PC-9 (cell line): ENCODE data around the gene AMOTL1. TPM values are rescaled to one million over a fixed set of nuclear protein-coding genes. Genes with fewer than 3 reads are reported as not detected.
A peak's percentile ranks its signal among the peaks of the same experiment; 100 is the strongest.

Experiments
- BruUV-seq: library from RNA; stranded (reverse); fragments of 400-500 nt; replicated peaks from 2 replicates; lab custom pipeline; 2021; lab: Mats Ljungman, UMichigan
- CTCF ChIA-PET: fragments of 300-600 bp; sonication (Branson Sonifier 250); formaldehyde crosslinking; loops from one replicate; lab custom pipeline; 2022; ENCODE audit warnings: antibody characterized with exemption; lab: Charles Lee
- POLR2A ChIA-PET: fragments of 300-600 bp; sonication (Branson Sonifier 250); formaldehyde crosslinking; loops from one replicate; lab custom pipeline; 2022; ENCODE audit warnings: antibody characterized with exemption; ENCODE audit not compliant: unreplicated experiment; lab: Charles Lee
- DNase-seq, 2 experiments: peaks; one replicate each; pipeline versions ENCODE4 v3.0.0 to v3.0.0-alpha.2; 2015 to 2022; ENCODE audit warnings: mixed read lengths in 1 of 2
- H2AFZ ChIP-seq: fragments of 200-600 bp; sonication (generic); 2 replicates; pipeline ENCODE4 v1.8.1; 2017; ENCODE audit warnings: antibody characterized with exemption
- H3F3A ChIP-seq: fragments of 200-600 bp; sonication (generic); 2 replicates; pipeline ENCODE4 v1.8.1; 2017; ENCODE audit warnings: antibody characterized with exemption, mild to moderate bottlenecking, low read depth; ENCODE audit not compliant: insufficient read depth
- H3K27ac ChIP-seq: fragments of 200-600 bp; sonication (generic); 2 replicates; pipeline ENCODE4 v1.6.1; 2016; ENCODE audit warnings: mixed run types
- H3K27me3 ChIP-seq: fragments of 200-600 bp; sonication (generic); 2 replicates; pipeline ENCODE4 v1.6.1; 2016; ENCODE audit warnings: low read depth, mixed run types; ENCODE audit not compliant: insufficient read depth
- H3K36me3 ChIP-seq: fragments of 200-600 bp; sonication (generic); 2 replicates; pipeline ENCODE4 v1.6.1; 2016; ENCODE audit warnings: low read depth, mixed run types
- H3K4me1 ChIP-seq: fragments of 200-600 bp; sonication (generic); replicated peaks from 2 replicates; pipeline ENCODE4 v1.6.1; 2016; ENCODE audit warnings: mixed run types; ENCODE audit not compliant: insufficient read depth
- H3K4me2 ChIP-seq: fragments of 200-600 bp; sonication (generic); 2 replicates; pipeline ENCODE4 v1.6.1; 2017; ENCODE audit warnings: mixed run types
- H3K4me3 ChIP-seq: fragments of 200-600 bp; sonication (generic); 2 replicates; pipeline ENCODE4 v1.6.1; 2016; ENCODE audit warnings: mixed run types
- H3K79me2 ChIP-seq: fragments of 200-600 bp; sonication (generic); 2 replicates; pipeline ENCODE4 v1.6.1; 2017; ENCODE audit warnings: low read depth, mixed run types
- H3K9me2 ChIP-seq: fragments of 200-600 bp; sonication (generic); 2 replicates; pipeline ENCODE4 v1.8.1; 2017; ENCODE audit warnings: mild to moderate bottlenecking; ENCODE audit not compliant: insufficient read depth
- H3K9me3 ChIP-seq: fragments of 200-600 bp; sonication (generic); 2 replicates; pipeline ENCODE4 v1.8.1; 2016; ENCODE audit warnings: low read depth; ENCODE audit not compliant: insufficient read depth
- H4K20me1 ChIP-seq: fragments of 200-600 bp; sonication (generic); 2 replicates; pipeline ENCODE4 v1.8.1; 2017; ENCODE audit not compliant: insufficient read depth
- EZH2 ChIP-seq: fragments of 200-600 bp; sonication (generic); IDR thresholded peaks from 2 replicates; pipeline ENCODE4 v1.8.0; 2017; ENCODE audit warnings: antibody characterized with exemption, low read depth
- intact Hi-C: fragments of 100-400 bp; cut with micrococcal nuclease; formaldehyde crosslinking; loops from one replicate; pipeline ENCODE4 v1.10.0; 2022; ENCODE audit not compliant: unreplicated experiment
- total RNA-seq: library from RNA; stranded (reverse); gene quantifications from 2 replicates; pipeline ENCODE4 v1.2.3, GENCODE V29; 2021
- TF ChIP-seq, protein P1 (sequence below): fragments of 200-600 bp; sonication (generic); conservative IDR thresholded peaks from 2 replicates; pipeline ENCODE4 v1.6.1; 2017; ENCODE audit warnings: mixed run types, antibody characterized with exemption, mild to moderate bottlenecking, moderate library complexity

AMOTL1 gene
- total RNA-seq, 1 experiment from 2014 or later: 60.5 TPM

DNA sequence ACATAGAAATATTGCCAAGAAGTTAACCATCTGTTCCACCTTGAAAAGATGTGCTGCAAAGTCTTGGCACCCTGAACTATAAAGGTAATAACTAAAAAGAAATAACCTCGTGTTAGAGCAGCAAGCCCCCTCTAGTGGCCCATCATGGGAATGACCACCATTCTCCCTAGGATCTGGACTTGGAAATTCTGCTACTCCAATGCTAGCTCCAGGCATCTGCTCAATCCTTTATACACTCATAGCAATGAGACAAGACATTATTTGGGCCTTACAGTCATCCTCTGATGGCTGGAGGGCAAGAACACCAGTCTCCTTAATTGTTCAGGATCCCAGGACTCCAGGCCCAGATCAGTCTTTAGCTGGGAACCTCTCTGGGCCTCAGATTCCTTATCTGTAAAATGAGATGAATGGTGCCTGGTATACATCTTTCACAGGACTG lies 129.2 kb downstream of the AMOTL1 start:
- Histone ChIP-seq H3K79me2 (0 out of 2 replicates have a peak, but pooled peaks cover 7% of the 10 kb centered on the region), H3K9me3 (no peaks in the 10 kb centered on the region; the same call in 1 of the 2 replicates), H3F3A (peaks cover 38% of the 10 kb centered on the region; the same call in 1 of the 2 replicates), H3K27ac (no peak overlapping the region), H3K4me2 (no peak overlapping the region), H2AFZ (no peak overlapping the region), H3K9me2 (no peaks in the 10 kb centered on the region), H3K4me3 (no peak overlapping the region), H3K36me3 (peaks cover 44% of the 10 kb centered on the region), H3K4me1 (no peaks in the 10 kb centered on the region), H3K27me3 (no peaks in the 10 kb centered on the region), H4K20me1 (peaks cover 5% of the 10 kb centered on the region; the same call in 1 of the 2 replicates)
- ChIA-PET CTCF (interaction anchor here (0.6 to 0.9 kb wide), 3 partner anchors 12 to 274 kb away, joined by 3 to 4 read pairs (median 3); no protein-coding TSS in a partner anchor), POLR2A (no interaction called here)
- BruUV-seq: no TSS peak
- DNase-seq: peak in 1 of 2 experiments; percentile 39
- intact Hi-C loops: loop anchor here (1.0 to 2.0 kb wide), 2 partner anchors 129 to 274 kb away; partner anchors contain the start of gene AMOTL1
- TF ChIP-seq, protein P1, sequence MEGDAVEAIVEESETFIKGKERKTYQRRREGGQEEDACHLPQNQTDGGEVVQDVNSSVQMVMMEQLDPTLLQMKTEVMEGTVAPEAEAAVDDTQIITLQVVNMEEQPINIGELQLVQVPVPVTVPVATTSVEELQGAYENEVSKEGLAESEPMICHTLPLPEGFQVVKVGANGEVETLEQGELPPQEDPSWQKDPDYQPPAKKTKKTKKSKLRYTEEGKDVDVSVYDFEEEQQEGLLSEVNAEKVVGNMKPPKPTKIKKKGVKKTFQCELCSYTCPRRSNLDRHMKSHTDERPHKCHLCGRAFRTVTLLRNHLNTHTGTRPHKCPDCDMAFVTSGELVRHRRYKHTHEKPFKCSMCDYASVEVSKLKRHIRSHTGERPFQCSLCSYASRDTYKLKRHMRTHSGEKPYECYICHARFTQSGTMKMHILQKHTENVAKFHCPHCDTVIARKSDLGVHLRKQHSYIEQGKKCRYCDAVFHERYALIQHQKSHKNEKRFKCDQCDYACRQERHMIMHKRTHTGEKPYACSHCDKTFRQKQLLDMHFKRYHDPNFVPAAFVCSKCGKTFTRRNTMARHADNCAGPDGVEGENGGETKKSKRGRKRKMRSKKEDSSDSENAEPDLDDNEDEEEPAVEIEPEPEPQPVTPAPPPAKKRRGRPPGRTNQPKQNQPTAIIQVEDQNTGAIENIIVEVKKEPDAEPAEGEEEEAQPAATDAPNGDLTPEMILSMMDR: peak; percentile 97
- no peak for TF ChIP-seq EZH2

DNA sequence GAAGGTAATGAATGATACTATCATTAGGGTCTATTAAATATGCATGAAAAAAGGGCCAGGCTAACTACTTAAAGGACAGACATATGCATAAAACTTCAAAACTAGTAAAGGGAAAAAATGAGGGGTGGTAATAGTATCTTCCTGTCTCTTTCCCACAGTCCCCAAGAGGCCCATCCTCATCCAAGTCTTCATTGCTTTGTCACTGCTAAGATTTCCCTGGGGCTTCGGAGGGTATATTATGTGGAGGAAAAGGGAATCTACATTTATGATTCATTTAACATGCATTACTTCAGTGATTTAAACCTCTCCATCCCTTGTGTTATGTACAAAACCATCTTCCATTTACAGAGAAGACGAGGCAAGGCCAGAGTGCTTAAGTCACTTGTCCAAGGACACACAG lies 139.1 kb downstream of the AMOTL1 start:
- DNase-seq: no peak
- no peaks in the 10 kb centered on the region for H3K27me3 ChIP-seq
- H4K20me1 ChIP-seq: no peaks in the 10 kb centered on the region
- no peak overlapping the region for H3K4me3 ChIP-seq
- no peak overlapping the region for H2AFZ ChIP-seq
- H3K36me3 ChIP-seq: peaks cover 55% of the 10 kb centered on the region
- ChIA-PET CTCF (no interaction called here), POLR2A (no interaction called here)
- peaks cover 8% of the 10 kb centered on the region; the same call in 1 of the 2 replicates for H3F3A ChIP-seq
- no peak overlapping the region for H3K4me2 ChIP-seq
- H3K27ac ChIP-seq: no peak overlapping the region
- TF ChIP-seq, protein P1: no peak
- no peak for TF ChIP-seq EZH2
- BruUV-seq: no TSS peak
- no peaks in the 10 kb centered on the region for H3K9me2 ChIP-seq
- H3K9me3 ChIP-seq: no peaks in the 10 kb centered on the region
- no peaks in the 10 kb centered on the region for H3K4me1 ChIP-seq
- H3K79me2 ChIP-seq: no peaks in the 10 kb centered on the region
- intact Hi-C loops: no loop called here

DNA sequence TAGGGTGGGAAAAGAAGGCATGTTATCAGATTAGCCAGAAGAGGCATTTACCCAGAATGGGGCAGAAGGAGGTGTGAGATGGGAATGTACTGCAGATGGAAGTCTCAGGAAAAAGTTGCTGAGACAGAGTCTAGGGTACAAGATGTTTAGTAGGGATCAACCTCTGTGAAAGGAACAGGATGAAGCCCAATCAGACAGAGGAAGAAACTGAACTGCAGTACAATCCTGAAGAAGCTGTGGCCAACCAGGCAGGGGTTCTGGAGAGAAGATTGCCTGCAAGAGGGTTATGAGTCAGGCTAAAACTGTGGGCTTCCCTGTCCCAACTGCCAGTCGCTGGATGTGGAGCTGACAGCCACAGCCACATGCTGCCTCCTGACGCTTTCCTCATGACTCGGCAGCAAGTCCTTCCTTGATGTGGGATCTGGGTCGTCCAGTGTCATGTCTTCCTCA lies 141.2 kb downstream of the AMOTL1 start:
- Histone ChIP-seq H3K79me2 (no peaks in the 10 kb centered on the region), H4K20me1 (no peaks in the 10 kb centered on the region), H3K27me3 (no peaks in the 10 kb centered on the region), H2AFZ (no peak overlapping the region), H3F3A (peaks cover 10% of the 10 kb centered on the region; the same call in 1 of the 2 replicates), H3K9me3 (no peaks in the 10 kb centered on the region), H3K27ac (no peak overlapping the region), H3K4me3 (no peak overlapping the region), H3K4me2 (no peak overlapping the region), H3K4me1 (no peaks in the 10 kb centered on the region), H3K9me2 (no peaks in the 10 kb centered on the region), H3K36me3 (peaks cover 42% of the 10 kb centered on the region)
- TF ChIP-seq, protein P1: no peak
- no peak for TF ChIP-seq EZH2
- POLR2A ChIA-PET: no interaction called here
- no peak for DNase-seq
- BruUV-seq: no TSS peak
- intact Hi-C loops: no loop called here
- CTCF ChIA-PET: no interaction called here
